IMR-90 (cell line): ENCODE data around the gene ROR2. TPM values are rescaled to one million over a fixed set of nuclear protein-coding genes. Genes with fewer than 3 reads are reported as not detected.

ENCODE experiments used
- ATAC-seq: fragments of 200-7000 bp; cut with Tn5 transposase; 2 replicates; pipeline ENCODE4 v1.9.1; 2020; ENCODE audit warnings: low read depth, mild to moderate bottlenecking, moderate library complexity
- BruUV-seq: library from RNA; stranded (reverse); fragments of 400-500 nt; replicated peaks from 2 replicates; lab custom pipeline; 2021; lab: Mats Ljungman, UMichigan
- CTCF ChIA-PET: fragments of 300-600 bp; formaldehyde crosslinking; extraction: SDS; loops from one replicate; lab custom pipeline; 2021; ENCODE audit warnings: antibody characterized with exemption; lab: Yijun Ruan, JAX
- POLR2A ChIA-PET: fragments of 300-600 bp; sonication (Branson Sonifier 250); formaldehyde crosslinking; loops from one replicate; lab custom pipeline; 2022; ENCODE audit warnings: antibody characterized with exemption; ENCODE audit not compliant: unreplicated experiment; lab: Charles Lee
- DNase-seq: peaks from one replicate; pipeline ENCODE4 v3.0.0; 2013
- H2AFZ ChIP-seq: replicated peaks from 2 replicates; pipeline ENCODE3; 2013; ENCODE audit warnings: low read length, mild to moderate bottlenecking; ENCODE audit not compliant: poor library complexity
- H2AK5ac ChIP-seq: 2 replicates; pipeline ENCODE4 v1.6.1; 2013; ENCODE audit warnings: low read depth, low read length, inconsistent platforms
- H2AK9ac ChIP-seq: replicated peaks from 2 replicates; pipeline ENCODE3; 2013; ENCODE audit warnings: mild to moderate bottlenecking, low read depth, low read length, moderate library complexity; ENCODE audit not compliant: poor library complexity
- H2BK120ac ChIP-seq: 2 replicates; pipeline ENCODE4 v1.6.1; 2013; ENCODE audit warnings: low read depth, low read length, inconsistent platforms
- H2BK15ac ChIP-seq: 3 replicates; pipeline ENCODE4 v1.6.1; 2013; ENCODE audit warnings: low read depth, low read length, inconsistent platforms
- H2BK20ac ChIP-seq: 2 replicates; pipeline ENCODE4 v1.6.1; 2013; ENCODE audit warnings: low read depth, mild to moderate bottlenecking, inconsistent platforms, low read length, moderate library complexity
- H2BK5ac ChIP-seq: 2 replicates; pipeline ENCODE4 v1.6.1; 2013; ENCODE audit warnings: mild to moderate bottlenecking, low read depth, low read length, inconsistent platforms; ENCODE audit not compliant: poor library complexity, severe bottlenecking
- H3K14ac ChIP-seq: replicated peaks from 2 replicates; pipeline ENCODE4 v1.6.1; 2013; ENCODE audit warnings: low read depth, low read length, inconsistent platforms
- H3K18ac ChIP-seq: 2 replicates; pipeline ENCODE4 v1.6.1; 2013; ENCODE audit warnings: low read depth, low read length, control low read depth
- H3K23ac ChIP-seq: 2 replicates; pipeline ENCODE4 v1.6.1; 2013; ENCODE audit warnings: low read depth, low read length, inconsistent platforms
- H3K27ac ChIP-seq: 2 replicates; pipeline ENCODE4 v1.5.1; 2013; ENCODE audit warnings: mild to moderate bottlenecking, control low read depth, low read length; ENCODE audit not compliant: insufficient read depth
- H3K27me3 ChIP-seq: 2 replicates; pipeline ENCODE4 v1.6.1; 2013; ENCODE audit warnings: low read length; ENCODE audit not compliant: control insufficient read depth, insufficient read depth
- H3K36me3 ChIP-seq: 2 replicates; pipeline ENCODE4 v1.6.1; 2013; ENCODE audit warnings: low read length, mixed read lengths; ENCODE audit not compliant: control insufficient read depth, insufficient read depth
- H3K4ac ChIP-seq: 2 replicates; pipeline ENCODE4 v1.6.1; 2013; ENCODE audit warnings: low read depth, low read length, inconsistent platforms
- H3K4me1 ChIP-seq: 2 replicates; pipeline ENCODE4 v1.6.1; 2013; ENCODE audit warnings: low read length, mixed read lengths; ENCODE audit not compliant: control insufficient read depth, insufficient read depth
- H3K4me2 ChIP-seq: 2 replicates; pipeline ENCODE4 v1.6.1; 2013; ENCODE audit warnings: low read depth, mild to moderate bottlenecking, control low read depth, low read length, moderate library complexity
- H3K4me3 ChIP-seq: 2 replicates; pipeline ENCODE4 v1.5.1; 2013; ENCODE audit warnings: low read depth, mild to moderate bottlenecking, control low read depth, low read length, moderate library complexity; ENCODE audit not compliant: insufficient read depth
- H3K56ac ChIP-seq: 2 replicates; pipeline ENCODE4 v1.6.1; 2013; ENCODE audit warnings: low read length, inconsistent platforms; ENCODE audit not compliant: insufficient read depth; ENCODE audit errors: extremely low read depth
- H3K79me1 ChIP-seq, 2 experiments: 2 replicates each; pipeline ENCODE4 v1.6.1; 2013; ENCODE audit warnings: low read length in 2 of 2, inconsistent platforms in 1 of 2, low read depth in 1 of 2
- H3K9ac ChIP-seq: 2 replicates; pipeline ENCODE4 v1.6.1; 2013; ENCODE audit warnings: low read depth, low read length, control low read depth
- H3K9me1 ChIP-seq: 2 replicates; pipeline ENCODE4 v1.6.1; 2013; ENCODE audit warnings: low read length, inconsistent platforms; ENCODE audit not compliant: insufficient read depth
- H3K9me3 ChIP-seq: 2 replicates; pipeline ENCODE4 v1.6.1; 2013; ENCODE audit warnings: low read length; ENCODE audit not compliant: control insufficient read depth, insufficient read depth
- H4K20me1 ChIP-seq: 2 replicates; pipeline ENCODE4 v1.6.1; 2013; ENCODE audit warnings: low read length, inconsistent platforms; ENCODE audit not compliant: insufficient read depth
- H4K5ac ChIP-seq: 2 replicates; pipeline ENCODE4 v1.6.1; 2013; ENCODE audit warnings: mild to moderate bottlenecking, low read depth, low read length, control low read depth
- H4K8ac ChIP-seq, 2 experiments: 2 replicates each; pipeline ENCODE4 v1.6.1; 2013; ENCODE audit warnings: low read depth in 2 of 2, low read length in 2 of 2, control low read depth in 1 of 2, inconsistent platforms in 1 of 2
- H4K91ac ChIP-seq: 2 replicates; pipeline ENCODE4 v1.6.1; 2013; ENCODE audit warnings: low read depth, low read length, inconsistent platforms; ENCODE audit not compliant: insufficient read depth
- BHLHE40 ChIP-seq: fragments of 150-350 bp; IDR thresholded peaks from 2 replicates; pipeline ENCODE4 v1.6.1; 2016; ENCODE audit warnings: mild to moderate bottlenecking, low read depth, low read length
- CEBPB ChIP-seq: IDR thresholded peaks from 2 replicates; pipeline ENCODE4 v1.6.1; 2012; ENCODE audit warnings: low read depth, low read length, improper control_type of control experiment
- POLR2A ChIP-seq: IDR thresholded peaks from 2 replicates; pipeline ENCODE4 v1.6.1; 2012; ENCODE audit warnings: mild to moderate bottlenecking, low read depth, low read length
- RFX5 ChIP-seq: IDR thresholded peaks from 2 replicates; pipeline ENCODE4 v1.8.0; 2012; ENCODE audit warnings: low read depth, mild to moderate bottlenecking, low read length, moderate library complexity
- WGBS, 2 experiments: methylation state at CpG; one replicate each; pipeline versions ENCODE4 v1.1.5 to v1.1.7; 2013; ENCODE audit warnings: missing lambda C conversion rate in 2 of 2; ENCODE audit not compliant: insufficient read length in 1 of 2; ENCODE audit errors: extremely low coverage in 2 of 2; 5-methylcytosine and 5-hydroxymethylcytosine counted together
- dilution Hi-C: fragments of 300-500 bp; cut with HindIII; formaldehyde crosslinking; loops from one replicate; pipeline ENCODE4 v1.14.3; 2018; ENCODE audit warnings: low sequenced_read_pairs; ENCODE audit not compliant: unreplicated experiment
- in situ Hi-C: fragments of 300-500 bp; cut with MboI; formaldehyde crosslinking; loops from 3 replicates; pipeline ENCODE4 v1.14.3; 2019; ENCODE audit warnings: low sequenced_read_pairs, inconsistent platforms, mixed read lengths
- intact Hi-C: fragments of 100-400 bp; cut with micrococcal nuclease; formaldehyde crosslinking; loops from 2 replicates; pipeline ENCODE4 v1.10.0; 2022
- polyA plus RNA-seq, 3 experiments: library from polyadenylated mRNA; depleted of rRNA; stranded (reverse); fragments of >200 nt; gene quantifications; 2 replicates each; pipeline ENCODE4 v1.2.3, GENCODE V29; 2012; ENCODE audit warnings: low replicate concordance in 1 of 3
- total RNA-seq: library from RNA; depleted of rRNA; stranded (reverse); fragments of >200 nt; gene quantifications from 2 replicates; pipeline ENCODE4 v1.2.3, GENCODE V29; 2012
- TF ChIP-seq, protein P1 (sequence below): fragments of 150-350 bp; IDR thresholded peaks from 2 replicates; pipeline ENCODE4 v1.6.1; 2017; ENCODE audit warnings: mild to moderate bottlenecking, antibody characterized with exemption, low read length, low read depth

ROR2 gene
- total and polyA plus RNA-seq, 2 of the 4 experiments (the other 2 are of a cell fraction): 2.3 to 4.8 TPM

DNA sequence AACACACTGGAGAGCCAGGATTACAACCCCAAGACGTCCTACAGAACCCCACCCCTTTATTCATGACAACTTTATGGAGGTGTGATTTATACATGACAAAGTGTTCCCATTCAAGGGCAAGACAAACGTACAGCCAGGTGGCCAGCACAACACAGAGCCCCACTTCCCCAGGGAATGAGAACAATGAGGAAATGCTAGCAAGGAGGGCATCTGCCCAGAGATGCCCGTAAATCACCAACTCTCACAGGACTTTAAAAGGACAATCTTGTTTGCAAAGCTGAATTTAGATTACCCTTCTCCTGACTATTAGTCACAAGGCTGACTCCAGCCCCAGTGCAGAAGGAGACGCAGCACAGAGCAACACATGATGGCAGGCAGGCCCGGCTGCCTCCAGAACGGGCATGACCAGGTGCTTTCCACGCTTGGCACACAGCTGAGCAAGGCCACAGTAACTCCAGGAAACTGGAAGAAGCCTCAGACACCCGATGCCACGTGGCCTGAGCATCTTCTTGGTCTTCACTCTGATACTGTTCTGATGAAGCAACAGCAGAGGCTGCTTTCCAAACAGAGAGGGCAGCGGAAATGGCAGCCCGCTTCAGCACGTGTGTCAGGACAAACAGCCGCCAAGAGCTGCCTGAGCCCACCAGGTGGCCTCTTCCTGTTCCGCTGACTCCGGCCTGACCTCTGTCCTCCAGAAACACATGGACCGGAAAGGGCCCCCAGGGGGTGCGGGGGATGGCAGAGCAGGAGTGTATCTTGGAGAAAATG, 51.4 kb downstream of the ROR2 start:
- 55% methylated on average over 12 of the region's 17 CpGs; no CpG with 5 or more reads in 1 of the 2 experiments for WGBS, 2 experiments
- Histone ChIP-seq H3K9me3 (no peaks in the 10 kb centered on the region), H3K4me3 (no peak overlapping the region), H3K9me1 (peaks cover 8% of the 10 kb centered on the region), H4K91ac (no peak overlapping the region), H4K5ac (no peak overlapping the region), H3K4ac (peak overlapping the region; percentile 54; the same call in 1 of the 2 replicates), H3K14ac (peak overlapping the region; percentile 64), H2AK9ac (peak overlapping the region; percentile 83), H3K4me1 (peaks cover 27% of the 10 kb centered on the region), H3K9ac (no peak overlapping the region), H3K18ac (peak overlapping the region; percentile 24; the same call in 1 of the 2 replicates), H3K79me1 (peaks cover 0 to 17% of the 10 kb centered on the region in 2 experiments; a peak in 2 of 4 replicates), H2BK20ac (no peak overlapping the region), H3K27me3 (no peaks in the 10 kb centered on the region), H2AK5ac (peak overlapping the region; percentile 48), H4K8ac (peak overlapping the region in 1 of 2 experiments; percentile 75; a peak in 1 of 4 replicates), H2BK120ac (peak overlapping the region; percentile 59), H2AFZ (peak overlapping the region; percentile 84), H3K23ac (no peak overlapping the region; the same call in 1 of the 2 replicates), H3K4me2 (no peak overlapping the region; the same call in 1 of the 2 replicates), H2BK15ac (peak overlapping the region; percentile 17; the same call in 1 of the 3 replicates), H3K36me3 (no peaks in the 10 kb centered on the region), H4K20me1 (peaks cover 12% of the 10 kb centered on the region; the same call in 1 of the 2 replicates), H3K27ac (peak overlapping the region; percentile 7; the same call in 1 of the 2 replicates), H2BK5ac (no peak overlapping the region), H3K56ac (no peak overlapping the region)
- ChIA-PET POLR2A (no interaction called here), CTCF (no interaction called here)
- peak; percentile 43 for ATAC-seq
- TF ChIP-seq POLR2A (no peak), CEBPB (peak; percentile 75), BHLHE40 (peak; percentile 36; the same call in 1 of the 2 replicates), RFX5 (no peak)
- TF ChIP-seq, protein P1, sequence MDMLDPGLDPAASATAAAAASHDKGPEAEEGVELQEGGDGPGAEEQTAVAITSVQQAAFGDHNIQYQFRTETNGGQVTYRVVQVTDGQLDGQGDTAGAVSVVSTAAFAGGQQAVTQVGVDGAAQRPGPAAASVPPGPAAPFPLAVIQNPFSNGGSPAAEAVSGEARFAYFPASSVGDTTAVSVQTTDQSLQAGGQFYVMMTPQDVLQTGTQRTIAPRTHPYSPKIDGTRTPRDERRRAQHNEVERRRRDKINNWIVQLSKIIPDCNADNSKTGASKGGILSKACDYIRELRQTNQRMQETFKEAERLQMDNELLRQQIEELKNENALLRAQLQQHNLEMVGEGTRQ: peak; percentile 50
- in situ Hi-C loops: no loop called here
- DNase-seq: peak; percentile 50
- dilution Hi-C loops: no loop called here
- intact Hi-C loops: loop anchor here (5.0 kb wide), 1 partner anchor 49 kb away; no protein-coding TSS in a partner anchor
- BruUV-seq: no TSS peak
